Heart left ventricle (tissue), 16 donors: Measurements from ENCODE around the gene MRPS6. TPM values are rescaled to one million over a fixed set of nuclear protein-coding genes. Genes with fewer than 3 reads are reported as not detected.
A peak's percentile ranks its signal among the peaks of the same experiment; 100 is the strongest.

Experiments
- ATAC-seq, 4 donors: fragments of 200-7000 bp; cut with Tn5 transposase; one replicate each; pipeline ENCODE4 v1.9.1; 2020 to 2022; ENCODE audit warnings: moderate library complexity in 4 of 4, mild to moderate bottlenecking in 3 of 4, moderate number of reproducible peaks in 1 of 4
- DNase-seq, 5 donors: peaks; one replicate each; pipeline ENCODE4 v3.0.0-alpha.2; 2020
- H3K27ac ChIP-seq, 12 donors: fragments of 200-600 bp; sonication (generic) in 4 of 12; one replicate each; pipeline versions ENCODE4 v1.5.0 to v1.8.0; 2016 to 2022; ENCODE audit warnings: mild to moderate bottlenecking in 2 of 12
- H3K27me3 ChIP-seq, 9 donors: fragments of 200-600 bp; sonication (generic) in 2 of 9; one replicate each; pipeline versions ENCODE4 v1.5.1 to v1.8.0; 2016 to 2022; ENCODE audit warnings: mild to moderate bottlenecking in 3 of 9
- H3K36me3 ChIP-seq, 9 donors: fragments of 200-600 bp; sonication (generic) in 2 of 9; one replicate each; pipeline versions ENCODE4 v1.5.0 to v1.8.0; 2018 to 2022; ENCODE audit warnings: mild to moderate bottlenecking in 2 of 9
- H3K4me1 ChIP-seq, 12 donors: fragments of 200-600 bp; sonication (generic) in 4 of 12; one replicate each; pipeline versions ENCODE4 v1.5.0 to v1.8.0; 2016 to 2022; ENCODE audit warnings: mild to moderate bottlenecking in 3 of 12
- H3K4me3 ChIP-seq, 12 donors: fragments of 200-600 bp; sonication (generic) in 4 of 12; one replicate each; pipeline versions ENCODE4 v1.5.0 to v1.8.0; 2017 to 2022; ENCODE audit warnings: mild to moderate bottlenecking in 9 of 12, moderate library complexity in 4 of 12
- H3K9me3 ChIP-seq, 12 donors: fragments of 200-600 bp; sonication (generic) in 4 of 12; one replicate each; pipeline versions ENCODE4 v1.5.0 to v1.8.0; 2016 to 2022; ENCODE audit warnings: mild to moderate bottlenecking in 1 of 12
- POLR2A ChIP-seq, 2 donors: fragments of 450-650 bp; IDR thresholded peaks; one replicate each; pipeline ENCODE4 v1.6.1; 2017; ENCODE audit warnings: antibody characterized with exemption in 2 of 2, mild to moderate bottlenecking in 2 of 2, moderate library complexity in 2 of 2
- WGBS, 4 donors: extraction: QIAGEN DNeasy Blood & Tissue Kit in 2 of 4; methylation state at CpG; one replicate each; pipeline versions ENCODE4 v1.1.5 to v1.1.7; 2013 to 2018; 5-methylcytosine and 5-hydroxymethylcytosine counted together
- intact Hi-C, 10 donors: fragments of 100-400 bp; cut with DNase I; formaldehyde crosslinking; loops; one replicate each; pipeline versions ENCODE4 v1.11.1 to v1.14.2; 2022
- polyA plus RNA-seq, 2 donors: library from polyadenylated mRNA; stranded (reverse); fragments of 200-250 nt; gene quantifications; one replicate each; pipeline ENCODE4 v1.2.3, GENCODE V29; 2013
- total RNA-seq, 9 donors: library from RNA; depleted of rRNA in 2 of 9; stranded (reverse); fragments of >200 nt in 2 of 9; fragmentation: NEBNext Ultra II Directional in 3 of 9; extraction: Animal tissue kit (Norgen Biotek cat#: 25700) in 3 of 9; gene quantifications; one replicate each; pipeline versions ENCODE4 v1.1.0 to v1.2.4, GENCODE V29; 2016 to 2023
- TF ChIP-seq, protein P1 (sequence below), 12 donors: fragments of 200-600 bp; sonication (generic) in 4 of 12; IDR thresholded peaks; one replicate each; pipeline versions ENCODE4 v1.5.0 to v1.8.0; 2018 to 2022; ENCODE audit warnings: antibody characterized with exemption in 12 of 12, mild to moderate bottlenecking in 5 of 12
- donor health status: ischemic (EF 13 %, LVEDD 7.1; RV severe dilation, severe dysfunction).
- donor health status: healthy with polysubstance abuse.
- donor health status: DM: no; HTN: yes; CAD: no.
- donor health status: DM: no; HTN: no; CAD: no.
- donor health status: ischemic (EF 25% LVEDD 6.9; RV normal size, moderate dysfunction).
- donor health status: ischemic (EF 25% LVEDD 5.7; RV mildly dilated, moderate dysfunction).
- donor health status: healthy.
- donor health status: DM: yes; HTN: yes; CAD: no.
- donor health status: ischemic (EF 35%, LVEDD 5.7; RV mildly dilated, moderate dysfunction).
- donor health status: nonischemic (EF 11% LVEDD 7.7; RV severe dilation, severe dysfunction).
- donor health status: DM: yes; HTN: yes; CAD: no.
- donor health status: PGD.
- donor health status: ischemic (EF 29% LVEDD 5.4; RV normal size, mild dysfunction).
- donor health status: nonischemic (EF 23%, LVEDD 6.1; RV moderate dilation, normal function).

MRPS6 gene
- total and polyA plus RNA-seq, 11 donors: 21.8 to 61.7 (median 44.6) TPM

DNA sequence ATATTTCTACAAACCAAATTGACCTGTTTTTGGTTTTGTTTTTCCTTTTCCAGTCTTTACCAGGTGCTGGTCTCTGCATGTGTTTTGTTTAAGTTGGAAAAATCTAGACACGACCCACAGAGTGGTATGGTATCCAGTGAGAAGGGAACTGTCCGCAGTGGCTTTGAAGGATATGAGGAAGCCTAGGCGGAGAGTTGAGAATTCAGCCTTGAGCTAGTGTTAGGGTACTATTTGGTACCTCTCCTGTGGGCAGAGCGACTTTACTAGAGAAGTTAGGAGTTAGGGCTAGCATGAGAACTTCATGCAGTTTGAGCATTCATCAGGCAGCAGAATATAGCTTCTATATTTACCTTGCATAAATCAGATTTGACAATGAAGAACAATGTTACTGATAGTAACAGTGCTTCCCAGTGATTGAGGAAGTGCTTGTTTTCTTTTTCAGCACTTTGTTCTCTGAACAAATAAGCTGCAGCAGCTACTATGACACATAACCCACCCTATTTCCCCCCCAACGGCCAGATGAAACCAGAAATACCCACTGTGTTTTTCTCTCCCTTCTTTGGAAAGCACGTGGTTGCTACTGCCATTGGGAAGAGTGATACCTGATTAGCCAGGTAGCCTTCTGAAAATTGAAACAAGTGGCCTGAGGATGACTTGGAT, 19.0 kb downstream of the MRPS6 start:
- peaks cover 0 to 25% (median 3%) of the 10 kb centered on the region in 12 donors for H3K4me1 ChIP-seq
- H3K27ac ChIP-seq: no peak overlapping the region
- H3K4me3 ChIP-seq: no peak overlapping the region
- intact Hi-C loops: no loop called here
- no peaks in the 10 kb centered on the region for H3K27me3 ChIP-seq
- TF ChIP-seq, protein P1, sequence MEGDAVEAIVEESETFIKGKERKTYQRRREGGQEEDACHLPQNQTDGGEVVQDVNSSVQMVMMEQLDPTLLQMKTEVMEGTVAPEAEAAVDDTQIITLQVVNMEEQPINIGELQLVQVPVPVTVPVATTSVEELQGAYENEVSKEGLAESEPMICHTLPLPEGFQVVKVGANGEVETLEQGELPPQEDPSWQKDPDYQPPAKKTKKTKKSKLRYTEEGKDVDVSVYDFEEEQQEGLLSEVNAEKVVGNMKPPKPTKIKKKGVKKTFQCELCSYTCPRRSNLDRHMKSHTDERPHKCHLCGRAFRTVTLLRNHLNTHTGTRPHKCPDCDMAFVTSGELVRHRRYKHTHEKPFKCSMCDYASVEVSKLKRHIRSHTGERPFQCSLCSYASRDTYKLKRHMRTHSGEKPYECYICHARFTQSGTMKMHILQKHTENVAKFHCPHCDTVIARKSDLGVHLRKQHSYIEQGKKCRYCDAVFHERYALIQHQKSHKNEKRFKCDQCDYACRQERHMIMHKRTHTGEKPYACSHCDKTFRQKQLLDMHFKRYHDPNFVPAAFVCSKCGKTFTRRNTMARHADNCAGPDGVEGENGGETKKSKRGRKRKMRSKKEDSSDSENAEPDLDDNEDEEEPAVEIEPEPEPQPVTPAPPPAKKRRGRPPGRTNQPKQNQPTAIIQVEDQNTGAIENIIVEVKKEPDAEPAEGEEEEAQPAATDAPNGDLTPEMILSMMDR (IDR thresholded peaks at IDR 0.05): no peak
- no peak for TF ChIP-seq POLR2A (IDR thresholded peaks at IDR 0.05)
- WGBS, 4 donors: 45 to 58% (median 56%) methylated on average over 6 of the region's 6 CpGs
- ATAC-seq: no peak
- no peaks in the 10 kb centered on the region for H3K9me3 ChIP-seq
- peaks cover 0 to 22% (median 14%) of the 10 kb centered on the region in 9 donors for H3K36me3 ChIP-seq
- DNase-seq: no peak

DNA sequence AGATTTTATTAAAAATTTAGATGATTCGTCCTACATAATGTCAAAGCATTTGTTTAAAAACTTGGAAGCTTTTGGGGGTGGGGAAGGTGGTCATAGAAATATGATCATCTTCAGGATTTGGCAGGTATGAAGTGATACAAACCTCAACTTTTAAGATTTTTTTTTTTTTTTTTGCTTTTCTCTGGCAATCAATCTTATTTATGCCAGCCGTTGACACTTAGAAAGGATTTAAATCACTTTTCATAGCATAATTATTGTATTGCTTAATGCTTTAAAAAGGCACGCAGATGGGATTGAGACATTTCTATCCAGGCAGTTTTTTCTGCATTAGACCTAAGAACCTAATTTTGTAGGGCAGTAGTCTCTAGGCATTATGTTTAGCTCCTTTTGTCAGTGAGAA, 19.7 kb downstream of the MRPS6 start:
- intact Hi-C loops: no loop called here
- TF ChIP-seq, protein P1 (IDR thresholded peaks at IDR 0.05): no peak
- no peak for TF ChIP-seq POLR2A (IDR thresholded peaks at IDR 0.05)
- ATAC-seq (no peak), DNase-seq (no peak)
- H3K4me3 ChIP-seq: no peak overlapping the region
- H3K9me3 ChIP-seq: no peaks in the 10 kb centered on the region
- peaks cover 0 to 22% (median 14%) of the 10 kb centered on the region in 9 donors for H3K36me3 ChIP-seq
- WGBS, 4 donors: 92 to 96% (median 96%) methylated on average over 3 of the region's 3 CpGs
- H3K27me3 ChIP-seq: no peaks in the 10 kb centered on the region
- peaks cover 0 to 25% (median 3%) of the 10 kb centered on the region in 12 donors for H3K4me1 ChIP-seq
- H3K27ac ChIP-seq: no peak overlapping the region

DNA sequence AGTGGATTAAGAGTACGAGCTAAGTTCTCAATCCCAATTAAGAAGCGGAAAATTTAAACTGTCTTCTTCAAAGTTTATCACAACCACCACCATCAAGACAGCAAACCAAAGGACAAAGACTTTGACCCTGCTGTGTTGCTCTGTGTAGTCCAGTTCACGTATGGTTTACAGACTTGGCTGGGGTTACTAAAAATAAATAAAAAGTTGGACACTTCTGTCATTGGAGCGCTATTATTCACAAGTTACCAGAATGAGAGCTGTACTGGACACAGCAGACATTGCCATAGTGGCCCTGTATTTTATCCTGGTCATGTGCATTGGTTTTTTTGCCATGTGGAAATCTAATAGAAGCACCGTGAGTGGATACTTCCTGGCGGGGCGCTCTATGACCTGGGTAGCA, 21.6 kb downstream of the MRPS6 start:
- peaks cover 0 to 26% (median 3%) of the 10 kb centered on the region in 12 donors for H3K4me1 ChIP-seq

DNA sequence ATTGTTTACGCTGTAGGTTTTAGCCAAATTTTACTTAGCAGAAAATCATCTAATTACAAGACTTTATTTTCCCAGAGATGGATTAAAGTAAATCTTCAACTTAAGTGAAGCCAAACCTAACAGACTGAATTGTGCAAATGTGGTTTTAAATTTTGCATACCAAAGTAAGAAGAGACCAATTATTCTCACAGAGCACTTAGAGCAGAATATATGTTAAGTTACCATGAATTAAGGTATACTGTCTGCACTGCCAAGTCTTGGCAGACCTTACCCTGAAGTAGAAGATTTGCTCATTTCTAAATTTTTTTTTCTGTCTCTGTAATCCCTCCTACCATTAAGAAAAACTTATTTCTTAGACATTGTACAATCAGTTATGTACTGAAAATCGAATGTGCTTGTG, 24.1 kb downstream of the MRPS6 start:
- DNase-seq (no peak), ATAC-seq (no peak)
- H3K4me3 ChIP-seq: no peak overlapping the region
- H3K27ac ChIP-seq: no peak overlapping the region
- peaks cover 0 to 40% (median 7%) of the 10 kb centered on the region in 12 donors for H3K4me1 ChIP-seq
- no peak for TF ChIP-seq POLR2A (IDR thresholded peaks at IDR 0.05)
- TF ChIP-seq, protein P1 (IDR thresholded peaks at IDR 0.05): no peak
- no peaks in the 10 kb centered on the region for H3K9me3 ChIP-seq
- H3K36me3 ChIP-seq: peaks cover 0 to 22% (median 14%) of the 10 kb centered on the region in 9 donors
- intact Hi-C loops: no loop called here
- no peaks in the 10 kb centered on the region for H3K27me3 ChIP-seq
- 78 to 88% (median 85%) methylated on average over 2 of the region's 2 CpGs for WGBS, 4 donors

More for the DNA sequence above, 21.6 kb downstream of the MRPS6 start:
- intact Hi-C loops: no loop called here
- ATAC-seq (peak in 2 of 4 donors; percentile 24 to 45), DNase-seq (no peak)
- H3K4me3 ChIP-seq: no peak overlapping the region
- H3K27ac ChIP-seq: no peak overlapping the region
- H3K36me3 ChIP-seq: peaks cover 0 to 22% (median 14%) of the 10 kb centered on the region in 9 donors
- 78 to 83% (median 81%) methylated on average over 7 of the region's 7 CpGs for WGBS, 4 donors
- TF ChIP-seq, protein P1 (IDR thresholded peaks at IDR 0.05): no peak
- TF ChIP-seq POLR2A (IDR thresholded peaks at IDR 0.05): no peak
- H3K27me3 ChIP-seq: no peaks in the 10 kb centered on the region
- H3K9me3 ChIP-seq: no peaks in the 10 kb centered on the region
